Activated CD4-positive, alpha-beta T cell treated with anti-CD3 and anti-CD28 coated beads, Interleukin-2, amount 10 ng/mL, durations not matched to agents 7 days and 5 days (primary cell): ENCODE results near the gene MYD88. TPM values are rescaled to one million over a fixed set of nuclear protein-coding genes. Genes with fewer than 3 reads are reported as not detected.
"Not testable (repeated sequence)": the region's sequence is repeated elsewhere in the genome, so short reads cannot be mapped to it uniquely, and the experiment has no call there.

Source experiments
- CTCF ChIA-PET: fragments of 350-600 bp; sonication (Branson Sonifier 250); formaldehyde crosslinking; loops from one replicate; lab custom pipeline; 2021; ENCODE audit warnings: antibody characterized with exemption; lab: Charles Lee
- POLR2A ChIA-PET: fragments of 350-600 bp; sonication (Branson Sonifier 250); formaldehyde crosslinking; loops from one replicate; lab custom pipeline; 2021; ENCODE audit warnings: antibody characterized with exemption; lab: Charles Lee
- DNase-seq: peaks from one replicate; pipeline ENCODE4 v3.0.0-alpha.2; 2020
- H3K27ac Mint-ChIP-seq: one replicate; pipeline ENCODE4 v1.8.0; 2021; ENCODE audit warnings: mild to moderate bottlenecking, moderate library complexity, mixed read lengths
- H3K27me3 Mint-ChIP-seq: one replicate; pipeline ENCODE4 v1.8.0; 2021; ENCODE audit warnings: mixed read lengths
- H3K36me3 Mint-ChIP-seq: one replicate; pipeline ENCODE4 v1.8.0; 2021; ENCODE audit warnings: low read depth, mixed read lengths
- H3K4me1 Mint-ChIP-seq: one replicate; pipeline ENCODE4 v1.8.0; 2021; ENCODE audit warnings: mixed read lengths
- H3K4me3 Mint-ChIP-seq: one replicate; pipeline ENCODE4 v1.8.0; 2021; ENCODE audit warnings: mild to moderate bottlenecking, moderate library complexity, mixed read lengths
- H3K9me3 Mint-ChIP-seq: one replicate; pipeline ENCODE4 v1.8.0; 2021; ENCODE audit warnings: mixed read lengths
- total RNA-seq, 2 experiments: library from RNA; stranded (reverse); gene quantifications; one replicate each; pipeline ENCODE4 v1.2.3, GENCODE V29; 2021

MYD88 gene
- total RNA-seq, 2 experiments from 2014 or later: 74.1 to 91.1 TPM

GRCh38 chr3:38133557-38134405 is 4.7 kb upstream of the MYD88 start:
- Mint-ChIP-seq H3K9me3 (no peaks in the 10 kb centered on the region), H3K36me3 (peaks cover 53% of the 10 kb centered on the region), H3K4me1 (peaks cover 46% of the 10 kb centered on the region), H3K27ac (peak overlapping the region; percentile 48), H3K27me3 (no peaks in the 10 kb centered on the region), H3K4me3 (no peak overlapping the region)
- ChIA-PET CTCF (interaction anchor here (1.1 to 1.6 kb wide), 3 partner anchors 9 to 29 kb away, joined by 3 to 4 read pairs (median 3); no protein-coding TSS in a partner anchor), POLR2A (no interaction called here)
- no peak for DNase-seq

DNA sequence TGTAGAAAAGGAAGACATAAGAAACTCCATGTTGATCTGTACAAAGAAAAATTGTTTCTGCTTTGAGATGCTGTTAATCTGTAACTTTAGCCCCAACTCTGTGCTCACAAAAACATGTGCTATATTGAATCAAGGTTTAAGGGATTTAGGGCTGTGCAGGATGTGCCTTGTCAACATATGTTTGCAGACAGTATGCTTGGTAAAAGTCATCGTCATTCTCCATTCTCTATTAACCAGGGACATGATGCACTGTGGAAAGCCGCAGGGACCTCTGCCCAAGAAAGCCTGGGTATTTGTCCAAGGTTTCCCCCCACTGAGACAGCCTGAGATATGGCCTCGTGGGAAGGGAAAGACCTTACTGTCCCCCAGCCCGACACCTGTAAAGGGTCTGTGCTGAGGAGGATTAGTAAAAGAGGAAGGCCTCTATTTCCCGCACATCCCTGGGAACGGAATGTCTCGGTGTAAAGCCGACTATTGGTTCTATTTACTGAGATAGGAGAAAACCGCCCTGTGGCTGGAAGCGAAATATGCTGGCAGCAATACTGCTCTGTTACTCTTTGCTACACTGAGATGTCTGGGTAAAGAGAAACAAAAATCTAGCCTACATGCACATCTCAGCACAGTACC is 3.8 kb upstream of the MYD88 start:
- peak overlapping the region; percentile 84 for H3K4me3 Mint-ChIP-seq
- DNase-seq, H3K27me3 Mint-ChIP-seq, H3K9me3 Mint-ChIP-seq, POLR2A ChIA-PET: not testable (repeated sequence)
- H3K27ac Mint-ChIP-seq: peak overlapping the region; percentile 99
- H3K36me3 Mint-ChIP-seq: peaks cover 55% of the 10 kb centered on the region
- peaks cover 52% of the 10 kb centered on the region for H3K4me1 Mint-ChIP-seq
- CTCF ChIA-PET: interaction anchor here (1.5 to 1.6 kb wide), 2 partner anchors 8 to 29 kb away, joined by 3 to 4 read pairs; no protein-coding TSS in a partner anchor

GRCh38 chr3:38135621-38136277 is 2.7 kb upstream of the MYD88 start:
- Mint-ChIP-seq H3K4me1 (peaks cover 61% of the 10 kb centered on the region), H3K36me3 (peaks cover 57% of the 10 kb centered on the region), H3K27ac (peak overlapping the region; percentile 99), H3K4me3 (peak overlapping the region; percentile 84)
- H3K27me3 Mint-ChIP-seq, H3K9me3 Mint-ChIP-seq: not testable (repeated sequence)
- peak; percentile 76 for DNase-seq
- POLR2A ChIA-PET: interaction anchor here (2.6 kb wide), 1 partner anchor 29 kb away, joined by 17 read pairs; the partner anchor contains the start of gene OXSR1
- CTCF ChIA-PET: interaction anchor here (1.5 kb wide), 1 partner anchor 183 kb away, joined by 4 read pairs; no protein-coding TSS in a partner anchor

GRCh38 chr3:38136393-38136776 is 2.1 kb upstream of the MYD88 start:
- peak overlapping the region; percentile 84 for H3K4me3 Mint-ChIP-seq
- H3K36me3 Mint-ChIP-seq: peaks cover 58% of the 10 kb centered on the region
- H3K4me1 Mint-ChIP-seq: peaks cover 66% of the 10 kb centered on the region
- DNase-seq: peak; percentile 20
- no peaks in the 10 kb centered on the region for H3K9me3 Mint-ChIP-seq
- ChIA-PET CTCF (interaction anchor here (0.8 to 1.8 kb wide), 5 partner anchors 27 to 343 kb away, joined by 3 to 8 read pairs (median 4); partner anchors contain the start of gene OXSR1), POLR2A (interaction anchor here (2.6 kb wide), 1 partner anchor 29 kb away, joined by 17 read pairs; the partner anchor contains the start of gene OXSR1)
- H3K27ac Mint-ChIP-seq: peak overlapping the region; percentile 99
- no peaks in the 10 kb centered on the region for H3K27me3 Mint-ChIP-seq

DNA sequence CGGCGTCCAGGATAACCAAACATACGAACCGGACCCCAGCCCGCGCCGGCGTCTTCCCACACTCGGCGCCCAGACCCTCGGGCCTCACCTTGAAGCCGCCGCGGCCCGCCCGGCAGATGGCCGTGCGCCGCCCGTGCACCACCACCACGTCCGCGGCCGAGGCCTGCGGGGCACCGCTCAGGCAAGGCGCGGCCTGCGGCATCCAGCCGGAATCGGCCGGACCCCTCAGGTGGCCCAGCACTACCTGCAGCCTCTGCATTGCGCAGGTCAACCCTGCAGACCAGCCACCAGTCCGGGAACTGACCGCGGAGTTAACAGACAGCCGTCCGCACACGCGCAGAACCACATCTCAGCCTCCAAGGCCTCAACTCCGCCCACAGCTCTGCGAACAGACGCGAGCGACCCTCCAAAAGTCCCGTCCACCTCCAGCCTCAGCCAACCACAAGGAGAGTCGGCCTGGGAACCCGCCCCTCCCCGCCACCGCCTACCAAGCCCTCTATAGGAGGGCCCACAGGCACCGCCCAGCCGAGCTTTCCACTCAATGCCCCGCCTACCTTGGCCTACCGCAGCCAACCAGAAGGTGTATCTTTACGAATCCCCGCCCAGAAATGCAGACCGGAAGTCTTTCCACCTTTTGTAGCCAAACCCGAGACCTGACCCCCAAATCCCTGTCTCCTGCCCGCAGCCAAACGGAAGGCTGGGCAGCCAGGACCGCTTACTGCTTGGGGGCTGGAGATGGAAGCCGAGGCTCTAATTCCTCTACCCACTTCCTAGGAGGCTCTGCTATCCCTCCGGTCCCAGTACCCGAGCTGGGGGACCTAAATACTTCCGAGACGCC is 1.5 kb upstream of the MYD88 start, which contains the start of gene ACAA1:
ACAA1 (minus strand) TSS at position 351 of the 838 bp plus-strand sequence; CDS start at position 259, 92 bp downstream.
- Mint-ChIP-seq H3K4me1 (peaks cover 68% of the 10 kb centered on the region), H3K27me3 (no peaks in the 10 kb centered on the region), H3K9me3 (no peaks in the 10 kb centered on the region), H3K4me3 (peak within 1 kb of the TSS; percentile 84), H3K36me3 (peaks cover 59% of the 10 kb centered on the region), H3K27ac (peak within 1 kb of the TSS; percentile 99)
- DNase-seq: peak; percentile 99
- ChIA-PET CTCF (interaction anchor here (0.6 to 1.8 kb wide), 9 partner anchors 9 to 343 kb away, joined by 3 to 8 read pairs (median 4); partner anchors contain the start of gene OXSR1), POLR2A (interaction anchor here (0.6 to 2.6 kb wide), 3 partner anchors 17 to 911 kb away, joined by 6 to 17 read pairs (median 7); partner anchors contain the start of gene OXSR1)

GRCh38 chr3:38137615-38138348 is 679 bp upstream of the MYD88 start:
- no peaks in the 10 kb centered on the region for H3K9me3 Mint-ChIP-seq
- H3K27ac Mint-ChIP-seq: peak overlapping the region; percentile 99
- H3K4me1 Mint-ChIP-seq: peaks cover 69% of the 10 kb centered on the region
- peak overlapping the region; percentile 84 for H3K4me3 Mint-ChIP-seq
- peak; percentile 26 for DNase-seq
- ChIA-PET POLR2A (interaction anchor here (0.6 to 2.6 kb wide), 2 partner anchors 27 to 912 kb away, joined by 6 to 17 read pairs; partner anchors contain the start of gene OXSR1), CTCF (interaction anchor here (0.6 to 1.8 kb wide), 8 partner anchors 9 to 208 kb away, joined by 3 to 8 read pairs (median 4); partner anchors contain the start of gene OXSR1)
- no peaks in the 10 kb centered on the region for H3K27me3 Mint-ChIP-seq
- peaks cover 65% of the 10 kb centered on the region for H3K36me3 Mint-ChIP-seq

DNA sequence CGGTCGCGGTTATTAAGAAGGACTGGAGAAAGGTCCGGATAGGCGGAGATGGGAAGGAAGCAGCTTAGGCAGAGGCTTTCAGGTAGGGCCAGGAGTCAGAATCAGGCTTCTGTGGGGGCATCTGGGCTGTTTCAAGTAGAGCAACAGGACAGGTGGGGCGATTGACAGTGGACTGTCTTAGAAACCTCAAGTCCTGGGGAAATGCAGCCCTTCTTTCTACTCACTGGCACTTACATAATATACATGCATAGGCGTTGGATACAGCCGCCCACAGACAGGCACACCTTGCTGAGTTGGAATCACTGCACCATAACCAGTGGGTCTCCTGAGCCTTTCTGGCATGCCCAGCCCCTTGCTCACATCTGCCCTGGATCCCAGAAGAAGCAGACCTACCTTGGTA is 730 bp downstream of the MYD88 start:
- H3K9me3 Mint-ChIP-seq: no peaks in the 10 kb centered on the region
- H3K27me3 Mint-ChIP-seq: no peaks in the 10 kb centered on the region
- H3K4me3 Mint-ChIP-seq: peak overlapping the region; percentile 84
- H3K27ac Mint-ChIP-seq: peak overlapping the region; percentile 99
- ChIA-PET CTCF (interaction anchor here (0.8 to 2.1 kb wide), 6 partner anchors 18 to 382 kb away, joined by 3 to 5 read pairs (median 4); partner anchors contain the start of gene OXSR1), POLR2A (interaction anchor here (1.4 kb wide), 1 partner anchor 26 kb away, joined by 3 read pairs; the partner anchor contains the start of gene OXSR1)
- DNase-seq: no peak
- peaks cover 62% of the 10 kb centered on the region for H3K36me3 Mint-ChIP-seq
- peaks cover 60% of the 10 kb centered on the region for H3K4me1 Mint-ChIP-seq

DNA sequence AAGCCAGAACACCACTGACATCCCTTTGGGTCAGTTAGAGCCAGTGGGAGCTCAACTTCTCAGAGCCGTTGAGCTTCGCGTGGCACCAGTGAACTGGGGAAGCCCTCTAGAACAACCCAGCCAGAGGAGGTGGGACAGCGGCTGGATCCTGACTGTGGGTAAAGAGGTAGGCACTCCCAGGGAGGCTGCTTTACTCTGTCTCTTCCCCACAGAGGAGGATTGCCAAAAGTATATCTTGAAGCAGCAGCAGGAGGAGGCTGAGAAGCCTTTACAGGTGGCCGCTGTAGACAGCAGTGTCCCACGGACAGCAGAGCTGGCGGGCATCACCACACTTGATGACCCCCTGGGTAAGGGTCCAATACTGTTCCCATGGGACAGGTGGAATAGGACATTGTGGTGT is 1.2 kb downstream of the MYD88 start:
- Mint-ChIP-seq H3K9me3 (no peaks in the 10 kb centered on the region), H3K4me3 (peak overlapping the region; percentile 84), H3K4me1 (peaks cover 55% of the 10 kb centered on the region), H3K27me3 (no peaks in the 10 kb centered on the region), H3K27ac (peak overlapping the region; percentile 99), H3K36me3 (peaks cover 57% of the 10 kb centered on the region)
- POLR2A ChIA-PET: interaction anchor here (1.4 kb wide), 1 partner anchor 25 kb away, joined by 3 read pairs; the partner anchor contains the start of gene OXSR1
- CTCF ChIA-PET: interaction anchor here (0.5 to 2.1 kb wide), 8 partner anchors 19 to 381 kb away, joined by 3 to 5 read pairs (median 3); partner anchors contain the start of gene OXSR1
- no peak for DNase-seq

GRCh38 chr3:38140326-38141172 is 2.1 kb downstream of the MYD88 start:
- Mint-ChIP-seq H3K4me1 (peaks cover 46% of the 10 kb centered on the region), H3K9me3 (peaks cover 3% of the 10 kb centered on the region), H3K27ac (no peak overlapping the region), H3K27me3 (no peaks in the 10 kb centered on the region), H3K36me3 (peaks cover 50% of the 10 kb centered on the region), H3K4me3 (peak overlapping the region; percentile 84)
- DNase-seq: no peak
- CTCF ChIA-PET: interaction anchor here (0.5 to 2.1 kb wide), 9 partner anchors 8 to 100 kb away, joined by 3 to 5 read pairs (median 3); no protein-coding TSS in a partner anchor
- POLR2A ChIA-PET: interaction anchor here (1.4 kb wide), 1 partner anchor 24 kb away, joined by 3 read pairs; the partner anchor contains the start of gene OXSR1
